IMR-90 (cell line): Measurements from ENCODE around the gene BAG1. TPM values are rescaled to one million over a fixed set of nuclear protein-coding genes. Genes with fewer than 3 reads are reported as not detected.

ENCODE experiments used
- ATAC-seq: fragments of 200-7000 bp; cut with Tn5 transposase; 2 replicates; pipeline ENCODE4 v1.9.1; 2020; ENCODE audit warnings: low read depth, mild to moderate bottlenecking, moderate library complexity
- BruUV-seq: library from RNA; stranded (reverse); fragments of 400-500 nt; replicated peaks from 2 replicates; lab custom pipeline; 2021; lab: Mats Ljungman, UMichigan
- CTCF ChIA-PET: fragments of 300-600 bp; formaldehyde crosslinking; extraction: SDS; loops from one replicate; lab custom pipeline; 2021; ENCODE audit warnings: antibody characterized with exemption; lab: Yijun Ruan, JAX
- POLR2A ChIA-PET: fragments of 300-600 bp; sonication (Branson Sonifier 250); formaldehyde crosslinking; loops from one replicate; lab custom pipeline; 2022; ENCODE audit warnings: antibody characterized with exemption; ENCODE audit not compliant: unreplicated experiment; lab: Charles Lee
- DNase-seq: peaks from one replicate; pipeline ENCODE4 v3.0.0; 2013
- H2AFZ ChIP-seq: replicated peaks from 2 replicates; pipeline ENCODE3; 2013; ENCODE audit warnings: low read length, mild to moderate bottlenecking; ENCODE audit not compliant: poor library complexity
- H2AK5ac ChIP-seq: 2 replicates; pipeline ENCODE4 v1.6.1; 2013; ENCODE audit warnings: low read depth, low read length, inconsistent platforms
- H2AK9ac ChIP-seq: replicated peaks from 2 replicates; pipeline ENCODE3; 2013; ENCODE audit warnings: mild to moderate bottlenecking, low read depth, low read length, moderate library complexity; ENCODE audit not compliant: poor library complexity
- H2BK120ac ChIP-seq: 2 replicates; pipeline ENCODE4 v1.6.1; 2013; ENCODE audit warnings: low read depth, low read length, inconsistent platforms
- H2BK15ac ChIP-seq: 3 replicates; pipeline ENCODE4 v1.6.1; 2013; ENCODE audit warnings: low read depth, low read length, inconsistent platforms
- H2BK20ac ChIP-seq: 2 replicates; pipeline ENCODE4 v1.6.1; 2013; ENCODE audit warnings: low read depth, mild to moderate bottlenecking, inconsistent platforms, low read length, moderate library complexity
- H2BK5ac ChIP-seq: 2 replicates; pipeline ENCODE4 v1.6.1; 2013; ENCODE audit warnings: mild to moderate bottlenecking, low read depth, low read length, inconsistent platforms; ENCODE audit not compliant: poor library complexity, severe bottlenecking
- H3K14ac ChIP-seq: replicated peaks from 2 replicates; pipeline ENCODE4 v1.6.1; 2013; ENCODE audit warnings: low read depth, low read length, inconsistent platforms
- H3K18ac ChIP-seq: 2 replicates; pipeline ENCODE4 v1.6.1; 2013; ENCODE audit warnings: low read depth, low read length, control low read depth
- H3K23ac ChIP-seq: 2 replicates; pipeline ENCODE4 v1.6.1; 2013; ENCODE audit warnings: low read depth, low read length, inconsistent platforms
- H3K27ac ChIP-seq: 2 replicates; pipeline ENCODE4 v1.5.1; 2013; ENCODE audit warnings: mild to moderate bottlenecking, control low read depth, low read length; ENCODE audit not compliant: insufficient read depth
- H3K27me3 ChIP-seq: 2 replicates; pipeline ENCODE4 v1.6.1; 2013; ENCODE audit warnings: low read length; ENCODE audit not compliant: control insufficient read depth, insufficient read depth
- H3K36me3 ChIP-seq: 2 replicates; pipeline ENCODE4 v1.6.1; 2013; ENCODE audit warnings: low read length, mixed read lengths; ENCODE audit not compliant: control insufficient read depth, insufficient read depth
- H3K4ac ChIP-seq: 2 replicates; pipeline ENCODE4 v1.6.1; 2013; ENCODE audit warnings: low read depth, low read length, inconsistent platforms
- H3K4me1 ChIP-seq: 2 replicates; pipeline ENCODE4 v1.6.1; 2013; ENCODE audit warnings: low read length, mixed read lengths; ENCODE audit not compliant: control insufficient read depth, insufficient read depth
- H3K4me2 ChIP-seq: 2 replicates; pipeline ENCODE4 v1.6.1; 2013; ENCODE audit warnings: low read depth, mild to moderate bottlenecking, control low read depth, low read length, moderate library complexity
- H3K4me3 ChIP-seq: 2 replicates; pipeline ENCODE4 v1.5.1; 2013; ENCODE audit warnings: low read depth, mild to moderate bottlenecking, control low read depth, low read length, moderate library complexity; ENCODE audit not compliant: insufficient read depth
- H3K56ac ChIP-seq: 2 replicates; pipeline ENCODE4 v1.6.1; 2013; ENCODE audit warnings: low read length, inconsistent platforms; ENCODE audit not compliant: insufficient read depth; ENCODE audit errors: extremely low read depth
- H3K79me1 ChIP-seq, 2 experiments: 2 replicates each; pipeline ENCODE4 v1.6.1; 2013; ENCODE audit warnings: low read length in 2 of 2, inconsistent platforms in 1 of 2, low read depth in 1 of 2
- H3K9ac ChIP-seq: 2 replicates; pipeline ENCODE4 v1.6.1; 2013; ENCODE audit warnings: low read depth, low read length, control low read depth
- H3K9me1 ChIP-seq: 2 replicates; pipeline ENCODE4 v1.6.1; 2013; ENCODE audit warnings: low read length, inconsistent platforms; ENCODE audit not compliant: insufficient read depth
- H3K9me3 ChIP-seq: 2 replicates; pipeline ENCODE4 v1.6.1; 2013; ENCODE audit warnings: low read length; ENCODE audit not compliant: control insufficient read depth, insufficient read depth
- H4K20me1 ChIP-seq: 2 replicates; pipeline ENCODE4 v1.6.1; 2013; ENCODE audit warnings: low read length, inconsistent platforms; ENCODE audit not compliant: insufficient read depth
- H4K5ac ChIP-seq: 2 replicates; pipeline ENCODE4 v1.6.1; 2013; ENCODE audit warnings: mild to moderate bottlenecking, low read depth, low read length, control low read depth
- H4K8ac ChIP-seq, 2 experiments: 2 replicates each; pipeline ENCODE4 v1.6.1; 2013; ENCODE audit warnings: low read depth in 2 of 2, low read length in 2 of 2, control low read depth in 1 of 2, inconsistent platforms in 1 of 2
- H4K91ac ChIP-seq: 2 replicates; pipeline ENCODE4 v1.6.1; 2013; ENCODE audit warnings: low read depth, low read length, inconsistent platforms; ENCODE audit not compliant: insufficient read depth
- FOS ChIP-seq: fragments of 150-350 bp; IDR thresholded peaks from 2 replicates; pipeline ENCODE4 v1.6.1; 2016; ENCODE audit warnings: low read depth, low read length
- NFE2L2 ChIP-seq: fragments of 150-350 bp; IDR thresholded peaks from 2 replicates; pipeline ENCODE4 v1.6.1; 2016; ENCODE audit warnings: low read depth, mild to moderate bottlenecking, low read length
- SMC3 ChIP-seq: fragments of 150-350 bp; IDR thresholded peaks from 2 replicates; pipeline ENCODE4 v1.6.1; 2016; ENCODE audit warnings: low read depth, mild to moderate bottlenecking, antibody characterized with exemption, low read length, moderate library complexity
- WGBS, 2 experiments: methylation state at CpG; one replicate each; pipeline versions ENCODE4 v1.1.5 to v1.1.7; 2013; ENCODE audit warnings: missing lambda C conversion rate in 2 of 2; ENCODE audit not compliant: insufficient read length in 1 of 2; ENCODE audit errors: extremely low coverage in 2 of 2; 5-methylcytosine and 5-hydroxymethylcytosine counted together
- dilution Hi-C: fragments of 300-500 bp; cut with HindIII; formaldehyde crosslinking; loops from one replicate; pipeline ENCODE4 v1.14.3; 2018; ENCODE audit warnings: low sequenced_read_pairs; ENCODE audit not compliant: unreplicated experiment
- in situ Hi-C: fragments of 300-500 bp; cut with MboI; formaldehyde crosslinking; loops from 3 replicates; pipeline ENCODE4 v1.14.3; 2019; ENCODE audit warnings: low sequenced_read_pairs, inconsistent platforms, mixed read lengths
- intact Hi-C: fragments of 100-400 bp; cut with micrococcal nuclease; formaldehyde crosslinking; loops from 2 replicates; pipeline ENCODE4 v1.10.0; 2022
- polyA plus RNA-seq, 3 experiments: library from polyadenylated mRNA; depleted of rRNA; stranded (reverse); fragments of >200 nt; gene quantifications; 2 replicates each; pipeline ENCODE4 v1.2.3, GENCODE V29; 2012; ENCODE audit warnings: low replicate concordance in 1 of 3
- total RNA-seq: library from RNA; depleted of rRNA; stranded (reverse); fragments of >200 nt; gene quantifications from 2 replicates; pipeline ENCODE4 v1.2.3, GENCODE V29; 2012
- TF ChIP-seq, protein P1 (sequence below): conservative IDR thresholded peaks from 2 replicates; pipeline ENCODE4 v1.5.1; 2012; ENCODE audit warnings: mild to moderate bottlenecking, low read depth, low read length, improper control_type of control experiment

BAG1 gene
- total and polyA plus RNA-seq, 2 of the 4 experiments (the other 2 are of a cell fraction), result 4.5 to 20.9 TPM

GRCh38 chr9:33307067-33307466, 42.6 kb upstream of the BAG1 start:
- H2AK5ac ChIP-seq, result no peak overlapping the region
- CTCF ChIA-PET, result no interaction called here
- in situ Hi-C loops, result no loop called here
- intact Hi-C loops, result no loop called here
- no peak overlapping the region for H4K8ac ChIP-seq
- H2AK9ac ChIP-seq, result no peak overlapping the region
- DNase-seq, result no peak
- no peak for ATAC-seq
- peaks cover 8% of the 10 kb centered on the region; the same call in 1 of the 2 replicates for H4K20me1 ChIP-seq
- no peak overlapping the region for H3K18ac ChIP-seq
- peaks cover 15% of the 10 kb centered on the region; the same call in 1 of the 2 replicates for H3K9me1 ChIP-seq
- H3K4me1 ChIP-seq, result peaks cover 5% of the 10 kb centered on the region; the same call in 1 of the 2 replicates
- no peak overlapping the region for H2BK20ac ChIP-seq
- no peak overlapping the region for H2BK15ac ChIP-seq
- BruUV-seq, result no TSS peak
- H4K91ac ChIP-seq, result no peak overlapping the region
- no CpG with 5 or more reads among the region's 1 CpG for WGBS, 2 experiments
- no peak overlapping the region for H3K4me3 ChIP-seq
- H3K14ac ChIP-seq, result no peak overlapping the region
- no peak overlapping the region for H3K27ac ChIP-seq
- H2BK5ac ChIP-seq, result no peak overlapping the region
- H3K79me1 ChIP-seq, result peaks cover 16 to 63% of the 10 kb centered on the region in 2 experiments
- H3K9ac ChIP-seq, result no peak overlapping the region
- H3K9me3 ChIP-seq, result no peaks in the 10 kb centered on the region
- H3K36me3 ChIP-seq, result peaks cover 47% of the 10 kb centered on the region
- no peak overlapping the region for H3K4me2 ChIP-seq
- POLR2A ChIA-PET, result no interaction called here
- TF ChIP-seq, protein P1, sequence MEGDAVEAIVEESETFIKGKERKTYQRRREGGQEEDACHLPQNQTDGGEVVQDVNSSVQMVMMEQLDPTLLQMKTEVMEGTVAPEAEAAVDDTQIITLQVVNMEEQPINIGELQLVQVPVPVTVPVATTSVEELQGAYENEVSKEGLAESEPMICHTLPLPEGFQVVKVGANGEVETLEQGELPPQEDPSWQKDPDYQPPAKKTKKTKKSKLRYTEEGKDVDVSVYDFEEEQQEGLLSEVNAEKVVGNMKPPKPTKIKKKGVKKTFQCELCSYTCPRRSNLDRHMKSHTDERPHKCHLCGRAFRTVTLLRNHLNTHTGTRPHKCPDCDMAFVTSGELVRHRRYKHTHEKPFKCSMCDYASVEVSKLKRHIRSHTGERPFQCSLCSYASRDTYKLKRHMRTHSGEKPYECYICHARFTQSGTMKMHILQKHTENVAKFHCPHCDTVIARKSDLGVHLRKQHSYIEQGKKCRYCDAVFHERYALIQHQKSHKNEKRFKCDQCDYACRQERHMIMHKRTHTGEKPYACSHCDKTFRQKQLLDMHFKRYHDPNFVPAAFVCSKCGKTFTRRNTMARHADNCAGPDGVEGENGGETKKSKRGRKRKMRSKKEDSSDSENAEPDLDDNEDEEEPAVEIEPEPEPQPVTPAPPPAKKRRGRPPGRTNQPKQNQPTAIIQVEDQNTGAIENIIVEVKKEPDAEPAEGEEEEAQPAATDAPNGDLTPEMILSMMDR, result no peak
- no peak for TF ChIP-seq NFE2L2
- no peak for TF ChIP-seq SMC3
- TF ChIP-seq FOS, result no peak
- no peak overlapping the region for H2BK120ac ChIP-seq
- H3K27me3 ChIP-seq, result no peaks in the 10 kb centered on the region
- no peak overlapping the region for H2AFZ ChIP-seq
- no peak overlapping the region for H3K23ac ChIP-seq
- no peak overlapping the region for H3K56ac ChIP-seq
- H4K5ac ChIP-seq, result no peak overlapping the region
- peak overlapping the region; percentile 23; the same call in 1 of the 2 replicates for H3K4ac ChIP-seq
- dilution Hi-C loops, result no loop called here
